AG20443 (cell line): Measurements from ENCODE around the gene NUDT4B.
"Not testable (repeated sequence)": the region's sequence is repeated elsewhere in the genome, so short reads cannot be mapped to it uniquely, and the experiment has no call there.

Source experiments
- DNase-seq: peaks from one replicate; pipeline ENCODE4 v3.0.0; 2012; ENCODE audit warnings: low spot score, mixed read lengths

Gene NUDT4B

DNA sequence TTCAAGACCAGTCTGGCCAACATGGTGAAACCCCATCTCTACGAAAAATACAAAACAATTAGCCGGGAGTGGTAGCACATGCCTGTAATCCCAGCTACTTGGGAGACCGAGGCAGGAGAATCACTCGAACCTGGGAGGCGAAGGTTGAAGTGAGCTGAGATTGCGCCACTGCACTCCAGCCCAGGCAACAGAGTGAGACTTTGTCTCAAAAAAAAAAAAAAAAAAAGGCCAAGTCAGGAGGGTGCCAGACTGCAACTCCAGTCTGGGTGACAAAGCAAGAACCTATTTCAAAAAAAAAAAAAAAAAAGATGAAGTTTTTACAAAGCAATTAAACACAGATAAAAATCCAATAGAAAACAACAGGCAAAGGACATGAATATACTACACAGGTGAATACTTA lies 9.9 kb upstream of the NUDT4B start:
- DNase-seq = not testable (repeated sequence)

DNA sequence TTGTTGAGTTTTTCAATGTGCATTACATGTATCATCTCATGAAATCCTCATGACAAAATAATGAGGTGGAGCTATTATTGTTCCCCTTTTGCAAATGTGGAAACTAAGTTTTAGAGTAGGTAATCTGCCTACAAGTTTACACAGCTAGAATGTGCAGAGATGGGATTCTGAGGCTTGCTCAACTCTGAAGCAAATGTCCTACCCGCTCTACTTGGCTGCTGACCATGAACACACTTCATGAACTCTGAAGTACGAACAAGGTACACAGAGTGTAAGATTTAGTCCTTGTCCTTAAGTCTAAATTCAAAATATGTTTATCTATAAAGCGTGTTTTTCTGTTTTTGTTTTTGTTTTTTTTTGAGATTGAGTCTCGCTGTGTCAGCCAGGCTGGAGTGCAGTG lies 5.4 kb upstream of the NUDT4B start:
- DNase-seq = not testable (repeated sequence)

- DNase-seq = not testable (repeated sequence)
Measured at GRCh38 chr1:148743726-148744720, 4.6 kb upstream of the NUDT4B start.

- DNase-seq = not testable (repeated sequence)
Measured at GRCh38 chr1:148749335-148749681, 734 bp downstream of the NUDT4B start.

DNA sequence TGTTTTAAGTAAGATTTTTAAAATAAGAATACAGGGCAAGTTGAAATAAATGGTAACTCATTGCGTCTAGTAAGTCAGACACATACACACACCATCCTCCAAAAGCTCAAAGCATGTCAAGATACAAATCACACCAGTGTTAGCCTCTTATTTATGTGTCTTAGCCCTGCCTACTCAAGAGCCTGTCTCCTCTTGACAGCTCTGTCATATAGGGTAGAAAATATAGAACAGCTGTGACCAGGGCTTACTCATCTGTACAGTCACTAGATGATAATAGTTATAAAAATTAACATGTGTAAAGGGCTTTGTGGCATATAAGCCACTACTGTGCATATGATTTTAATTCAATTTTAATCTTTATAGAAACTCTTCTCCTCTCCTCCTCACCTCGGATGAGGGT lies 7.7 kb downstream of the NUDT4B start:
- not testable (repeated sequence) for DNase-seq

- not testable (repeated sequence) for DNase-seq
Measured at GRCh38 chr1:148757446-148757845, 8.9 kb downstream of the NUDT4B start.

DNA sequence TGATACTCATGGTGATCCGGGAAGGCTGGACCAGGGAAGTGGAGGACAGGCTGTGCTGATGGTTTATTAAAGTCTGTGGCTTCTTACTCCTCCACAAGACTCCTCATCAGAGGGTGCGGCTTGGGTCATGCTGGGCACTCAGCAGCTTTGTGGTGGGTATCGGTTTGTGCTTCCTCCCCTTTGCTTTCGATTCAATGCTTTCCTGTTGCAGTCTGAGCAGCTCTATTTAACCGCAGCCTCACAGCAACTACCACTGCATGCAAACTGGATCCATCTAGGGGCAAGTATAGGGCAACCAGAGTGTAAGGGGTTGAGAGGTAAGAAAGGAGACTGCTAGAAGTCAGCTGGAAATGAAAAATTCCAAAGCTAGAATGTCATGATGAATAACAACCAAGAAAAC lies 9.8 kb downstream of the NUDT4B start:
- not testable (repeated sequence) for DNase-seq

- not testable (repeated sequence) for DNase-seq
Measured at GRCh38 chr1:148758925-148759324, 10.4 kb downstream of the NUDT4B start.

DNA sequence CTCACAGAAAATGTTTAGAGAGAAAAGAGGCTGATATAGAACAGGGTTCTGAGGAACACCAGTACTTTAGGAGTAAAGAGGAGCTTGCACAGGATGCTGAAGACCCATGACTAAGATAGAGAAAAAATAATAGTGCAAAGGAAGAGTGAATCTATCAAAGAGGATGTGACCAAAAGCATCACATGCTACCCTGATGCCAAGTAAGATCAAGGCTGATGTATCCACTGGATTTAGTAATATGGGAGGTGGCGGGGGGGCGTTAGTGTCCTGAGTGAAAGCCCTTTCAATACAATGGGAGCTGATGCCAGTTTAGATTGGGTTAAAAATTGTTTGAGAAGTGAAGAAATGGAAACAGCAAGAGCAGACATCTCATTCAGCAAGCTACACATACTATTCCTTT lies 11.2 kb downstream of the NUDT4B start:
- not testable (repeated sequence) for DNase-seq

DNA sequence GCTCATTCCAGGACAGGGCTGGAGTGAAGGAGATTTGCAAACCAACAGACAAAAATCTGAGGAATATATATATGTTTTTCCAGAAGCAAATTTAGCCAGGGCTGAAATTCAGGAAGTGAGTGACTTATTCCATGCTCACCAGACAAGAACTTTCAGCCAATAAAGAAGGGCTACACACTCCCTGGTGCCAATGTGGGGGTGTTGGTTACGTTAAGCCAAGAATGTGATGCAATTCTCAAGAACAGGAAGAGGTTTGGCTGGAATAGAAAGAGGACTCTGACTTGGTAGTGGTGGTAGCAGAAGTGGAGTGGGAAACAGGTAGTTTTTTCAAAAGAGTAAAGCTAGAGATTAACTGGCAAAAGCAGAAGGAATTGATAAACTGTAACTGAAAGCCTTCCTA lies 11.6 kb downstream of the NUDT4B start:
- DNase-seq = not testable (repeated sequence)

- not testable (repeated sequence) for DNase-seq
Measured at GRCh38 chr1:148761360-148761759, 12.8 kb downstream of the NUDT4B start.

DNA sequence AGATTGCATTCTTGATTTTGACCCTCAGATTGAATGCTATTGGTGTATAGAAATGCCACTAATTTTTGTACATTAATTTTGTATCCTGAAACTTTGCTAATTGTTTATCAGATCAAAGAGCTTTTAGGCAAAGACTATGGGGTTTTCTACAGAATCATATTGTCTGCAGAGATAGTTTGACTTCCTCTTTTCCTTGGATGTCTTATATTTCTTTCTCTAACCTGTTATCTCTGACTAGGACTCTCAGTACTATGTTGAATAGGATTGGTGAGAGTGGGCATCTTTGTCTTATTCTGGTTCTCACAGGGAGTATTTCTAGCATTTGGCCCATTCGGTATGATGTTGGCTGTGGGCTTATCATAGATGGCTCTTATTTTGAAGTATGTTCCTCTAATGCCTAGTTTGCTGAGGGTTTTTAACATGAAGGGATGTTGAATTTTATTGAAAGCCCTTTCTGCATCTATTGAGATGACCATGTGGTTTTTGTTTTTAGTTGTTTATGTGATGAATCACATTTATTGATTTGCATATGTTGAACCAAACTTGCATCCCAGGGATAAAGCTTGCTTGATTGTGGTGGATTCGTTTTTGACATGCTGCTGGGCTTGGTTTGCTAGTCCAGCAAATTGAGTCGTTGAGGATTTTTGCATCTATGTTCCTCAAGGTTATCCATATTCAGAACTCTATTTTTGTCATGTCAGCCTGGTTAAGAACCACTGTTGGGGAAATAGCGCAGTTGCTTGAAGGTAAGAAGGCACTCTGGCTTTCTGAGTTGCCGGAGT lies 16.9 kb downstream of the NUDT4B start:
- not testable (repeated sequence) for DNase-seq

DNA sequence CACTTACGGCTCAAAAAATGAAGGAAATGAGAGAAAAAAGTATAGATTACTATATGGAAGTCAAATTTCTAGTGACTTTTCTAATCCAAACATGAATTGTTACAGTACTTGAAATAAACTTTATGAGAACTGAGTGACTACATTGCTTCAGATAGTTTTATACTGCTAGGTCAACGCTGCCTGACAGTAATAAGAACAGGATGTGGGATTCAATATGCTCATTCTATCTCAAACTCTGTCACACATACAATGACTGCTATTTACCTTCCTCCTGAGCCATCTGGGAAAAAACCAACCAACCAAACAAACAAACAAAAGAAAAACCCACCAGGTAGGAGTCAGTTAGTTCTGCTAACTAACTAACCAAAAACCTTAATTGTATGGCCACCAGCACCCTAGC lies 20.0 kb downstream of the NUDT4B start:
- not testable (repeated sequence) for DNase-seq

GRCh38 chr1:148769495-148769894 lies 20.9 kb downstream of the NUDT4B start:
- not testable (repeated sequence) for DNase-seq

GRCh38 chr1:148773690-148774089 lies 25.1 kb downstream of the NUDT4B start:
- DNase-seq = not testable (repeated sequence)

GRCh38 chr1:148774102-148774501 lies 25.5 kb downstream of the NUDT4B start:
- not testable (repeated sequence) for DNase-seq

DNA sequence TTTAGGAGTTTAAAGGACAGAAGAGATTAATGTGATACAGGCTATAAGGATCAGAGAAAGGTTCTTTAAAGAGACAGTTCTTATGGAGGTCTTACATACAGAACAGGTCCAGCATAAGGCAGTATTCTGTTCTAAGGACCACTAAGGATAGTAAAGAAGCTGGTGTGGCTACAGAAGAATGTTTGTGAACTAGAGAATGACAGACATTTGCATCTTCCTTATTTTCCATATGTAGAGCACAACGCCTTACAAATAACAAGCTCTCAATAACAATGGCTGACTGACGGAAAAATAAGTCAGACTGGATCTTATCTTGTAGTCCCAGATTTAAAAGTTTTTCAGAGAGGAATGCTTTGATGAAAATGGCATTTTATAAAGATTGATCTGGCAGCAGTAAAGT lies 26.7 kb downstream of the NUDT4B start:
- not testable (repeated sequence) for DNase-seq

- not testable (repeated sequence) for DNase-seq
Measured at GRCh38 chr1:148777649-148778048, 29.1 kb downstream of the NUDT4B start.

DNA sequence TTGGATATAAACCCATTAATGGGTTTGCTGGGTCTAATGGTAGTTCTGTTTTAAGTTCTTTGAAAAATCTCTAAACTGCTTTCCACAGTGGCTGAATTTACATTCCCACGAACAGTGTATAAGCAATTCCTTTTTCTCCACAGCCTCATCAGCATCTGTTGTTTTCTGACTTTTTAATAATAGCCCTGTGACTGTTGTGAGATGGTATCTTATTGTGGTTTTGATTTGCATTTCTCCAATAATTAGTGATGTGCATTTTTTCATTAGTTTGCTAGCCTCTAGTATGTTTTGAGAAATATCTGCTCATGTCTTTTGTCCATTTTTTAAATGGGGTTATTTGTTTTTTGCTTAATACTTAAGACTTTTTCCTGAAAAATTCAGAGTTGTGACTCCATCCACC lies 31.8 kb downstream of the NUDT4B start:
- DNase-seq = not testable (repeated sequence)

DNA sequence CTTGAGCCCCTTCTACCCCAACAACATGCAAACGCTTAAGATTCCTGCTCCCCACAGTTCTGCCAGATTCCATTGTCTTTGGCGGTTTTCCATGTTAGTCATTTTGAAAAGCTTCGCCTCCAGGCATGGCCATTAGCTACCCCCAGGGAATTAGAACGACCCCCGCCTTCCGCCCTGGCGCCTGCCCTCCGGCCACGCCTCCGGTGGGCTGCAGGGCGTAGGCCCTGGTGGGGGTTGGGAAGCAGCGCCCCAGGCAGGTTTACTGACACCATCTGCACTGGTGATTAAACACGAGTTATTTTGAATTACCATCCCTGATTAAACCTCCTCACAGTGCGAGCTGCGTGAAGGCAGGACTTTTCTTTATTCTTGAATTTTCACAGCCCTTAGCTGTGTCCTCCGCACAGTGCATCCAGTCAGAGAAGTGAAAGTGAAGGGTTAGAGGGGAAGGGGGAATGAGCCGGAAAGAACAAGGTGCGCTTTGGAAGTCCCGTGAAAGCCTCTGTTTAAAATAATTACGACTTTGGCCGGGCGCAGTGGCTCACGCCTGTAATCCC lies 43.0 kb downstream of the NUDT4B start:
- not testable (repeated sequence) for DNase-seq

GRCh38 chr1:148793762-148794332 lies 45.3 kb downstream of the NUDT4B start:
- DNase-seq = not testable (repeated sequence)
